GM21619 (cell line): Measurements from ENCODE around the gene FAM78A.
"Not testable (repeated sequence)": the region's sequence is repeated elsewhere in the genome, so short reads cannot be mapped to it uniquely, and the experiment has no call there.

Experiments used
- ATAC-seq: cut with Tn5 transposase; IDR thresholded peaks from one replicate; pipeline ENCODE4 v1.9.1; 2021; ENCODE audit not compliant: unreplicated experiment

The FAM78A gene

DNA sequence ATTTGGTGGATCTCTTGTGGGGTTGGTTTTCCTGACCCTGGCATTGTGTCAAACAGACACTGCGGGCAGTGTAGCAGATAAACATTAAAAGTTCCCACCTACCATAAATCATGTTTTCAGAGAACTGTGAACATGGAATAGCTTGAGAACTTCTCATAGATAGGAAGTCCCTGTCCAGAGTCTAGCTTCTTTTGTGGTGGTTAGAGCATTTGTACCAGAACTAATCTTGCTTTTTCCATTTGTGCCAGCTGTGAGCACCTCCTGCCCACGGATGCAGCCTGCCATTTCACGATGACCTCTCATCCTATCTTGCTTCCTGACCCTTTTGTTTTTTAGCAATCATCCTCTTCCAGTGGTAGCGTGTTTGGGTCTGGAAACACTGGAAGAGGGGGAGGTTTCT is 61.4 kb downstream of the FAM78A start:
- no peak for ATAC-seq

DNA sequence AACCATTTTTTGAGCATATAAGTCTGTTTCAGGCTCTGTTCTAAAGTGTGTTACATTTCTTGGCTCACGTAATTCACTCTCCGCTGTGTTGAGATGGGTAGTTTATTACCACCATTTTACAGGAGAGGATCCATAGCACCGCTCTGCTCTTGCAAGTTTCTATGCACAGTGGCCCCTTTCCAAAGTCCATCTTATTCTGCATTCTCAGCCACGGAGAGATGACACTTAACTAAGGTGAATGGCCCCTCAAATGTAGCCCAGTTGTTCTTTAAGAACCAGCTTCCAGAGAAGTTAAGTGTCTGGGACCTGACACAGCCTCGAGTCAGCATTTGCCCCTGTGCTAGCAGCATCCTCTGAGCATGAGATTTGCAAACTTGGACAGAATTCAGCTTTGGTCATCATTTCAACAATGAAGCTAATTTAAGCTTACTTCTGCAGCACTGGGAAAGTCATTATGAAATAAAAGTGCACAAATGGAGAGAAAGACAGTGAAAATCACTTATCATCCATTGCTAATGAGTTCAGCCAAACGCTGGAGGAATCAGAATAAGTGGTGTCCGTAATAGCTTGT is 61.9 kb downstream of the FAM78A start:
- ATAC-seq, result no peak

DNA sequence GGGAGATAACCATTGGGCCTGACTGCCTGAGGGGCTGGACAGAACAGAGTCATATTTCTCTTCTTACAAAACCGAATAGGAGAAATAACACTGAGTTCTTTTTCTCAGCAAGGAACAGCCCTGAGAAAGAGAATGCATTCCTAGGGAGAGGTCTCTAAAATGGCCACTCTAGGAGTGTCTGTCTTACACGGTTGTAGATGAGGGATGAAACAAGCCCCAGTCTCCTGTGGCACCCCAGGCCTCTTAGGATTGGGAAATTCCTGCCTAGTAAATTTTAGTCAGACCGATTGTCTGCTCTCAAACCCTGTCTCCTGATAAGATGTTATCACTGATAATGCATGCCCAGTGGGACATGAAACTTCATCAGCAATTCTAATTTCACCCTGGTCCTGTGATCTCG is 64.4 kb downstream of the FAM78A start:
- ATAC-seq, result not testable (repeated sequence)
